Endothelial cell of umbilical vein (primary cell): ENCODE data around the gene GLP1R. TPM values are rescaled to one million over a fixed set of nuclear protein-coding genes. Genes with fewer than 3 reads are reported as not detected.

Experiments used
- BruUV-seq: library from RNA; stranded (reverse); fragments of 400-500 nt; replicated peaks from 2 replicates; lab custom pipeline; 2021; lab: Mats Ljungman, UMichigan
- CTCF ChIA-PET: fragments of 300-600, 350-600 bp; sonication (Branson Sonifier 250); formaldehyde crosslinking; loops from one replicate; lab custom pipeline; 2021; ENCODE audit warnings: antibody characterized with exemption, inconsistent platforms; lab: Charles Lee
- POLR2A ChIA-PET: fragments of 300-600, 350-600 bp; sonication (Branson Sonifier 250); formaldehyde crosslinking; loops from one replicate; lab custom pipeline; 2021; ENCODE audit warnings: antibody characterized with exemption, inconsistent platforms; lab: Charles Lee
- DNase-seq: peaks from one replicate; pipeline ENCODE4 v3.0.0-alpha.2; 2011; ENCODE audit warnings: low read depth, low spot score
- FAIRE-seq: peaks from 2 replicates; lab custom pipeline; 2011; peaks lifted over from hg19 to GRCh38; lab: Jason Lieb, UNC
- H2AFZ ChIP-seq: 2 replicates; pipeline ENCODE4 v1.6.0; 2012; ENCODE audit warnings: low read depth, low read length, control low read depth, inconsistent platforms
- H3K27ac ChIP-seq: 2 replicates; pipeline ENCODE4 v1.5.1; 2011; ENCODE audit warnings: low read depth, mild to moderate bottlenecking, control low read depth, low read length, moderate library complexity; ENCODE audit not compliant: insufficient read depth
- H3K27me3 ChIP-seq, 2 experiments: 2 replicates each; pipeline versions ENCODE4 v1.6.0 to v1.6.1; 2011; ENCODE audit warnings: low read length in 2 of 2, mixed read lengths in 1 of 2; ENCODE audit not compliant: control insufficient read depth in 2 of 2, insufficient read depth in 2 of 2
- H3K36me3 ChIP-seq, 2 experiments: 2 replicates in 1 of 2; 3 replicates in 1 of 2; pipeline ENCODE4 v1.5.1; 2011; ENCODE audit warnings: low read length in 2 of 2, mild to moderate bottlenecking in 1 of 2, moderate library complexity in 1 of 2; ENCODE audit not compliant: control insufficient read depth in 2 of 2, insufficient read depth in 2 of 2; ENCODE audit errors: extremely low read depth in 1 of 2
- H3K4me1 ChIP-seq: 3 replicates; pipeline ENCODE4 v1.5.1; 2011; ENCODE audit warnings: mild to moderate bottlenecking, low read length; ENCODE audit not compliant: control insufficient read depth, insufficient read depth; ENCODE audit errors: extremely low read depth
- H3K4me2 ChIP-seq: 2 replicates; pipeline ENCODE4 v1.6.1; 2011; ENCODE audit warnings: low read length, control low read depth, mixed read lengths; ENCODE audit not compliant: insufficient read depth
- H3K4me3 ChIP-seq, 3 experiments: fragments of 200-600 bp in 1 of 3; sonication (generic), shearing (Covaris generic) in 1 of 3; replicated peaks in 1 of 3; 2 replicates each; pipeline ENCODE4 v1.5.1; 2011 to 2016; ENCODE audit warnings: control low read depth in 3 of 3, low read length in 3 of 3, mild to moderate bottlenecking in 2 of 3, inconsistent platforms in 1 of 3, low read depth in 1 of 3, moderate library complexity in 1 of 3; ENCODE audit not compliant: insufficient read depth in 1 of 3
- H3K79me2 ChIP-seq: 2 replicates; pipeline ENCODE4 v1.6.0; 2012; ENCODE audit warnings: low read length, inconsistent platforms; ENCODE audit not compliant: control insufficient read depth, insufficient read depth
- H3K9ac ChIP-seq: replicated peaks from 2 replicates; pipeline ENCODE3; 2011; ENCODE audit warnings: low read length, control low read depth; ENCODE audit not compliant: insufficient read depth; ENCODE audit errors: extremely low read depth
- H3K9me1 ChIP-seq: replicated peaks from 3 replicates; pipeline ENCODE4 v1.6.0; 2011; ENCODE audit warnings: mild to moderate bottlenecking, low read length; ENCODE audit not compliant: control insufficient read depth, insufficient read depth; ENCODE audit errors: extremely low read depth
- H3K9me3 ChIP-seq: replicated peaks from 2 replicates; pipeline ENCODE4 v1.5.1; 2012; ENCODE audit warnings: low read length, inconsistent platforms; ENCODE audit not compliant: control insufficient read depth, insufficient read depth
- H4K20me1 ChIP-seq: replicated peaks from 2 replicates; pipeline ENCODE3; 2011; ENCODE audit warnings: mild to moderate bottlenecking, low read length; ENCODE audit not compliant: control insufficient read depth, insufficient read depth; ENCODE audit errors: extremely low read depth
- CTCF ChIP-seq, 2 donors: IDR thresholded peaks; 1 replicate in 1 of 2; 2 replicates in 1 of 2; pipeline ENCODE4 v1.5.1; 2011; ENCODE audit warnings: low read length in 2 of 2, mild to moderate bottlenecking in 2 of 2, moderate library complexity in 2 of 2, control low read depth in 1 of 2, inconsistent platforms in 1 of 2, low read depth in 1 of 2; ENCODE audit not compliant: insufficient read depth in 1 of 2; ENCODE audit errors: extremely low read depth in 1 of 2
- EZH2 ChIP-seq: IDR thresholded peaks from 2 replicates; pipeline ENCODE4 v1.6.1; 2012; ENCODE audit warnings: borderline replicate concordance, low read depth, mild to moderate bottlenecking, moderate library complexity, low read length, inconsistent platforms; ENCODE audit not compliant: severe bottlenecking
- FOS ChIP-seq: IDR thresholded peaks from 2 replicates; pipeline ENCODE4 v1.6.1; 2011; ENCODE audit warnings: mild to moderate bottlenecking, low read length, moderate library complexity, borderline replicate concordance; ENCODE audit not compliant: insufficient read depth
- GATA2 ChIP-seq: IDR thresholded peaks from 2 replicates; pipeline ENCODE4 v1.7.0; 2011; ENCODE audit warnings: low read depth, mild to moderate bottlenecking, moderate library complexity, mixed read lengths, low read length; ENCODE audit not compliant: insufficient read length, insufficient read depth
- JUN ChIP-seq: IDR thresholded peaks from 2 replicates; pipeline ENCODE4 v1.6.1; 2011; ENCODE audit warnings: borderline replicate concordance, low read depth; ENCODE audit not compliant: insufficient read length, insufficient read depth
- MAX ChIP-seq: IDR thresholded peaks from 2 replicates; pipeline ENCODE4 v1.6.1; 2011; ENCODE audit not compliant: insufficient read depth, insufficient read length
- MYC ChIP-seq: IDR thresholded peaks from one replicate; pipeline ENCODE4 v1.6.1; 2011; ENCODE audit warnings: mild to moderate bottlenecking, low read depth, low read length
- POLR2A ChIP-seq: IDR thresholded peaks from 2 replicates; pipeline ENCODE4 v1.6.1; 2012; ENCODE audit warnings: low read depth, mild to moderate bottlenecking, control low read depth, low read length
- POLR2AphosphoS5 ChIP-seq: IDR thresholded peaks from 2 replicates; pipeline ENCODE4 v1.6.1; 2012; ENCODE audit warnings: low read depth, mild to moderate bottlenecking, control low read depth, low read length, moderate library complexity; ENCODE audit not compliant: insufficient read depth
- dilution Hi-C: fragments of 300-500 bp; cut with MboI; formaldehyde crosslinking; loops from one replicate; pipeline ENCODE4 v1.15.0; 2019; ENCODE audit warnings: low sequenced_read_pairs; ENCODE audit not compliant: extremely low pct_ligation_motif_present
- intact Hi-C: fragments of 100-400 bp; cut with micrococcal nuclease; formaldehyde crosslinking; loops from one replicate; pipeline ENCODE4 v1.10.0; 2022
- polyA plus RNA-seq, 4 experiments: library from polyadenylated mRNA; depleted of rRNA in 3 of 4; stranded (reverse) in 3 of 4; unstranded in 1 of 4; fragments of >200 nt; gene quantifications; 2 replicates each; pipeline versions ENCODE4 v1.2.1 to v1.2.3, GENCODE V29; 2011 to 2012; ENCODE audit warnings: missing spikeins in 1 of 4
- total RNA-seq: library from RNA; stranded (reverse); gene quantifications from 2 replicates; pipeline ENCODE4 v1.2.3, GENCODE V29; 2021

GLP1R gene
- total and polyA plus RNA-seq, 2 donors (not counting 3 experiments of a cell fraction or from before 2014, with no cell fraction given) = not detected

GRCh38 chr6:39041072-39041471, 7.5 kb upstream of the GLP1R start:
- dilution Hi-C loops (no loop called here), intact Hi-C loops (no loop called here)
- no peaks in the 10 kb centered on the region for H3K9me3 ChIP-seq
- no peaks in the 10 kb centered on the region for H4K20me1 ChIP-seq
- no peak overlapping the region for H3K27ac ChIP-seq
- H3K79me2 ChIP-seq = no peaks in the 10 kb centered on the region
- DNase-seq (no peak), FAIRE-seq (no peak)
- H3K27me3 ChIP-seq = peaks cover 0 to 1% of the 10 kb centered on the region in 2 experiments
- ChIA-PET CTCF (no interaction called here), POLR2A (no interaction called here)
- H3K36me3 ChIP-seq = no peaks in the 10 kb centered on the region
- no peak overlapping the region for H3K9ac ChIP-seq
- no peak overlapping the region for H3K4me2 ChIP-seq
- no TSS peak for BruUV-seq
- H2AFZ ChIP-seq = no peak overlapping the region
- no peak overlapping the region for H3K4me3 ChIP-seq
- TF ChIP-seq CTCF (IDR thresholded peaks at IDR 0.05; ENCODE audit: extremely low read depth in 1 of 2, insufficient read depth in 1 of 2, low read depth in 1 of 2, low read length in 2 of 2) = no peak
- TF ChIP-seq EZH2 = no peak
- H3K4me1 ChIP-seq = no peaks in the 10 kb centered on the region
- H3K9me1 ChIP-seq = no peaks in the 10 kb centered on the region

DNA sequence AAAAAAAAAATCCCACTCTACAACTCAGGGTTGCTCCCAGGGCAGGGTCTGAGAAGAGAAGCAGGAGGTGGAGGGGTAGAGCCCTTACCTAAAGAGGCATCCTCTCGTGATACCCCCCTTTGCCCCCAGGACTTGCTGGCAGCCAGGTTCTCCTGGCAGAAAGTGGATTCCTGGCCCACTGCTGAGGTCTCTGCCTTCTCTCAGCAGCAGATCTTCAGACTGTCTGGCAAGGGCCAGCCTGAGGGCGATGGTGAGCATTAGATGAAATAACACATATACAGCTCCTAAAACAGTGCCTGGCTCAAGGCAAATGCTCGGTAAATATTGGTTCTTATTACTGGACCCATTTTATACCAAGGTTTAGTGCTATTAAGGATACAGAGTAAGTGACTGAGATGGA, 4.8 kb upstream of the GLP1R start:
- Histone ChIP-seq H3K36me3 (no peaks in the 10 kb centered on the region), H3K9me1 (no peaks in the 10 kb centered on the region), H3K4me1 (no peaks in the 10 kb centered on the region), H4K20me1 (no peaks in the 10 kb centered on the region), H3K79me2 (no peaks in the 10 kb centered on the region), H3K4me2 (no peak overlapping the region), H3K27me3 (peaks cover 12 to 18% of the 10 kb centered on the region in 2 experiments), H2AFZ (no peak overlapping the region), H3K27ac (no peak overlapping the region), H3K9me3 (no peaks in the 10 kb centered on the region), H3K9ac (no peak overlapping the region), H3K4me3 (no peak overlapping the region)
- FAIRE-seq (no peak), DNase-seq (no peak)
- CTCF ChIA-PET = no interaction called here
- dilution Hi-C loops = no loop called here
- no TSS peak for BruUV-seq
- POLR2A ChIA-PET = no interaction called here
- intact Hi-C loops = no loop called here
- TF ChIP-seq POLR2AphosphoS5 (no peak), JUN (no peak), MYC (no peak), MAX (no peak), POLR2A (no peak), FOS (no peak), EZH2 (no peak), GATA2 (no peak), CTCF (IDR thresholded peaks at IDR 0.05; ENCODE audit: extremely low read depth in 1 of 2, insufficient read depth in 1 of 2, low read depth in 1 of 2, low read length in 2 of 2) (no peak)
